Neural progenitor cell (in vitro differentiated cells): ENCODE data around the gene SEPTIN8. TPM values are rescaled to one million over a fixed set of nuclear protein-coding genes. Genes with fewer than 3 reads are reported as not detected.

Source experiments
- DNase-seq: peaks from one replicate; pipeline ENCODE4 v3.0.0-alpha.2; 2016; ENCODE audit warnings: low spot score
- H2AFZ ChIP-seq: fragments of 200-600 bp; sonication (generic); replicated peaks from 2 replicates; pipeline ENCODE4 v1.6.1; 2016; ENCODE audit warnings: antibody characterized with exemption
- H3F3A ChIP-seq: fragments of 200-600 bp; sonication (generic); 2 replicates; pipeline ENCODE4 v1.6.1; 2016; ENCODE audit warnings: antibody characterized with exemption, low read depth
- H3K27ac ChIP-seq: fragments of 200-600 bp; sonication (generic); 2 replicates; pipeline ENCODE4 v1.5.1; 2016; ENCODE audit warnings: mild to moderate bottlenecking
- H3K27me3 ChIP-seq: fragments of 200-600 bp; sonication (generic); 2 replicates; pipeline ENCODE4 v1.6.1; 2016; ENCODE audit warnings: mild to moderate bottlenecking, moderate library complexity
- H3K36me3 ChIP-seq: fragments of 200-600 bp; sonication (generic); 2 replicates; pipeline ENCODE4 v1.5.1; 2016
- H3K4me1 ChIP-seq: fragments of 200-600 bp; sonication (generic); 2 replicates; pipeline ENCODE4 v1.6.1; 2016; ENCODE audit warnings: mixed run types
- H3K4me2 ChIP-seq: fragments of 200-600 bp; sonication (generic); 2 replicates; pipeline ENCODE4 v1.6.1; 2016
- H3K4me3 ChIP-seq: fragments of 200-600 bp; sonication (generic); 2 replicates; pipeline ENCODE4 v1.5.1; 2016
- H3K79me2 ChIP-seq: fragments of 200-600 bp; sonication (generic); 2 replicates; pipeline ENCODE4 v1.6.1; 2016; ENCODE audit warnings: low read depth
- H3K9ac ChIP-seq: fragments of 200-600 bp; sonication (generic); 2 replicates; pipeline ENCODE4 v1.6.1; 2016
- H3K9me3 ChIP-seq: fragments of 200-600 bp; sonication (generic); 2 replicates; pipeline ENCODE4 v1.5.1; 2016; ENCODE audit warnings: low read depth
- H4K20me1 ChIP-seq: fragments of 200-600 bp; sonication (generic); 2 replicates; pipeline ENCODE4 v1.6.1; 2016; ENCODE audit warnings: low read depth
- H3K27ac Mint-ChIP-seq: 3 replicates; pipeline ENCODE4 v1.8.0; 2021; ENCODE audit warnings: mixed read lengths
- H3K27me3 Mint-ChIP-seq: 2 replicates; pipeline ENCODE4 v1.8.0; 2022; ENCODE audit warnings: low read depth, mild to moderate bottlenecking, inconsistent platforms, moderate library complexity, mixed read lengths; ENCODE audit not compliant: insufficient read depth
- H3K36me3 Mint-ChIP-seq: 3 replicates; pipeline ENCODE4 v1.8.0; 2021; ENCODE audit warnings: mixed read lengths
- H3K4me1 Mint-ChIP-seq: 3 replicates; pipeline ENCODE4 v1.8.0; 2021; ENCODE audit warnings: mixed read lengths
- H3K4me3 Mint-ChIP-seq: 3 replicates; pipeline ENCODE4 v1.8.0; 2021; ENCODE audit warnings: mild to moderate bottlenecking, moderate library complexity, mixed read lengths
- H3K9me3 Mint-ChIP-seq: 3 replicates; pipeline ENCODE4 v1.8.0; 2020; ENCODE audit warnings: mixed read lengths
- EZH2 ChIP-seq: fragments of 200-600 bp; sonication (generic); IDR thresholded peaks from 2 replicates; pipeline ENCODE4 v1.6.1; 2017; ENCODE audit warnings: antibody characterized with exemption, mild to moderate bottlenecking, moderate library complexity
- EZH2phosphoT487 ChIP-seq: fragments of 200-600 bp; sonication (generic); IDR thresholded peaks from 2 replicates; pipeline ENCODE4 v1.6.1; 2017; ENCODE audit warnings: antibody characterized with exemption
- total RNA-seq: library from RNA; depleted of rRNA; stranded (reverse); fragments of >200 nt; gene quantifications from 2 replicates; pipeline ENCODE4 v1.2.3, GENCODE V29; 2015; ENCODE audit warnings: low replicate concordance
- TF ChIP-seq, protein P1 (sequence below): fragments of 200-600 bp; sonication (generic); IDR thresholded peaks from 2 replicates; pipeline ENCODE4 v1.5.1; 2017; ENCODE audit warnings: antibody characterized with exemption, mild to moderate bottlenecking

Gene SEPTIN8
- total RNA-seq, 1 donor from 2014 or later = 39.9 TPM

DNA sequence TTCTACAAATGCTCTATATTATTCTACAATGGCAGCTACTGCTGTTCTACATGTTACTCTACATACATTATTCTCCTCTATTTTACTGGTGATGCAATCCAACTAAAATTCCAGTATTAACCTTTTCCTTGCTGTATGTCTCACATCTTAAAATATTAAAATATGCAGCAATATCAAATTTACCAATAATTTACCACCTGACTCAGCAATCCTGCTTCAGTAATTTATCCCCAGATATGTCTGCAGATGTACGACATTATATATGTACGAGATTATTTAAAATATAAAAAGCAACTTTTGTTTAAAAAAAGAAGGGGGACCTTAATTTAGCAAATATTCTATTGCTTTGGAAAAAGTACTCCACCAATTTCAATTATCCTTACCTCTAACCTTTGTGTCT is 51.3 kb downstream of the SEPTIN8 start:
- Histone ChIP-seq H3K4me1 (no peaks in the 10 kb centered on the region), H3K27ac (no peak overlapping the region), H3K4me2 (no peak overlapping the region), H4K20me1 (no peaks in the 10 kb centered on the region), H3K36me3 (peaks cover 14% of the 10 kb centered on the region), H2AFZ (no peak overlapping the region), H3K4me3 (no peak overlapping the region), H3K79me2 (no peaks in the 10 kb centered on the region), H3F3A (no peaks in the 10 kb centered on the region), H3K9ac (no peak overlapping the region), H3K27me3 (no peaks in the 10 kb centered on the region), H3K9me3 (no peaks in the 10 kb centered on the region)
- TF ChIP-seq EZH2 = no peak
- TF ChIP-seq, protein P1, sequence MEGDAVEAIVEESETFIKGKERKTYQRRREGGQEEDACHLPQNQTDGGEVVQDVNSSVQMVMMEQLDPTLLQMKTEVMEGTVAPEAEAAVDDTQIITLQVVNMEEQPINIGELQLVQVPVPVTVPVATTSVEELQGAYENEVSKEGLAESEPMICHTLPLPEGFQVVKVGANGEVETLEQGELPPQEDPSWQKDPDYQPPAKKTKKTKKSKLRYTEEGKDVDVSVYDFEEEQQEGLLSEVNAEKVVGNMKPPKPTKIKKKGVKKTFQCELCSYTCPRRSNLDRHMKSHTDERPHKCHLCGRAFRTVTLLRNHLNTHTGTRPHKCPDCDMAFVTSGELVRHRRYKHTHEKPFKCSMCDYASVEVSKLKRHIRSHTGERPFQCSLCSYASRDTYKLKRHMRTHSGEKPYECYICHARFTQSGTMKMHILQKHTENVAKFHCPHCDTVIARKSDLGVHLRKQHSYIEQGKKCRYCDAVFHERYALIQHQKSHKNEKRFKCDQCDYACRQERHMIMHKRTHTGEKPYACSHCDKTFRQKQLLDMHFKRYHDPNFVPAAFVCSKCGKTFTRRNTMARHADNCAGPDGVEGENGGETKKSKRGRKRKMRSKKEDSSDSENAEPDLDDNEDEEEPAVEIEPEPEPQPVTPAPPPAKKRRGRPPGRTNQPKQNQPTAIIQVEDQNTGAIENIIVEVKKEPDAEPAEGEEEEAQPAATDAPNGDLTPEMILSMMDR = no peak
- no peak for TF ChIP-seq EZH2phosphoT487
- H3K4me1 Mint-ChIP-seq = no peaks in the 10 kb centered on the region
- no peak overlapping the region for H3K27ac Mint-ChIP-seq
- no peaks in the 10 kb centered on the region for H3K9me3 Mint-ChIP-seq
- H3K4me3 Mint-ChIP-seq = no peak overlapping the region
- no peaks in the 10 kb centered on the region for H3K27me3 Mint-ChIP-seq
- H3K36me3 Mint-ChIP-seq = peaks cover 12% of the 10 kb centered on the region
- no peak for DNase-seq

DNA sequence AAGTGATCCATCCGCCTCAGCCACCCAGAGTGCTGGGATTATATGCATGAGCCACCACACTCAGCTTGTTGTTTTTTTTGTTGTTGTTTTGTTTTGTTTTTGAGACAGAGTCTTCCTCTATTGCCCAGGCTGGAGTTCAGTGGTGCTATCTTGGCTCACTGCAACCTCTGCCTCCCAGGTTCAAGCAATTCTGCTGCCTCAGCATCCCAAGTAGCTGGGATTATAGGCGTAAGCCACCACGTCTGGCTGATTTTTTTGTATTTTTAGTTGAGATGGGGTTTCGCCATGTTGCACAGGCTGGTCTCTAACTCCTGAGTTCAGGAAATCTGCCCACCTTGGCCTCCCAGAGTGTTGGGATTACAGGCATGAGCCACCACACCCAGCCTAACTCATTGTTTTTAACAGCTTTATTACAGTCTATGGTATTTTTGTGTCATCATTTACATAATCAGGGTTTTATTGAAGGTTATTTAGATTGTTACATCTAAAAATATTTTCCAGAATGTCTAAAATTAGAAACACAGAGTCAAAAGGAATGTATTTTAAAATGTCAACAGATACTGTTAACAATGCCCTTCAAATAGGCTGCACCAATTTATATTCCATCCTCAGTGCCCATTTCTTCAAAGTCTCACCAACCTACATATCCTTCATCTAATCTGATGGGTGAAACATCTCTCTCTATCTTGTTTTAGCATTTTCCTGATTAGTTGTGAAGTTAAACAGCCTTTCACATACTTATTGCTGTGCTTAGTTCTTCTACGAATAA is 58.3 kb downstream of the SEPTIN8 start:
- H3K27ac Mint-ChIP-seq = no peak overlapping the region
- no peak overlapping the region for H3K4me3 ChIP-seq
- H3K4me2 ChIP-seq = no peak overlapping the region
- H3K4me3 Mint-ChIP-seq = no peak overlapping the region
- peaks cover 3% of the 10 kb centered on the region for H3F3A ChIP-seq
- no peak overlapping the region for H3K9ac ChIP-seq
- H2AFZ ChIP-seq = no peak overlapping the region
- H4K20me1 ChIP-seq = no peaks in the 10 kb centered on the region
- no peaks in the 10 kb centered on the region for H3K9me3 ChIP-seq
- H3K36me3 ChIP-seq = peaks cover 4% of the 10 kb centered on the region
- H3K4me1 ChIP-seq = no peaks in the 10 kb centered on the region
- no peaks in the 10 kb centered on the region for H3K27me3 Mint-ChIP-seq
- TF ChIP-seq EZH2 (no peak), EZH2phosphoT487 (no peak)
- TF ChIP-seq, protein P1 = no peak
- peaks cover 14% of the 10 kb centered on the region for H3K36me3 Mint-ChIP-seq
- no peaks in the 10 kb centered on the region for H3K4me1 Mint-ChIP-seq
- H3K79me2 ChIP-seq = no peaks in the 10 kb centered on the region
- H3K9me3 Mint-ChIP-seq = no peaks in the 10 kb centered on the region
- no peaks in the 10 kb centered on the region for H3K27me3 ChIP-seq
- no peak overlapping the region for H3K27ac ChIP-seq
- no peak for DNase-seq

DNA sequence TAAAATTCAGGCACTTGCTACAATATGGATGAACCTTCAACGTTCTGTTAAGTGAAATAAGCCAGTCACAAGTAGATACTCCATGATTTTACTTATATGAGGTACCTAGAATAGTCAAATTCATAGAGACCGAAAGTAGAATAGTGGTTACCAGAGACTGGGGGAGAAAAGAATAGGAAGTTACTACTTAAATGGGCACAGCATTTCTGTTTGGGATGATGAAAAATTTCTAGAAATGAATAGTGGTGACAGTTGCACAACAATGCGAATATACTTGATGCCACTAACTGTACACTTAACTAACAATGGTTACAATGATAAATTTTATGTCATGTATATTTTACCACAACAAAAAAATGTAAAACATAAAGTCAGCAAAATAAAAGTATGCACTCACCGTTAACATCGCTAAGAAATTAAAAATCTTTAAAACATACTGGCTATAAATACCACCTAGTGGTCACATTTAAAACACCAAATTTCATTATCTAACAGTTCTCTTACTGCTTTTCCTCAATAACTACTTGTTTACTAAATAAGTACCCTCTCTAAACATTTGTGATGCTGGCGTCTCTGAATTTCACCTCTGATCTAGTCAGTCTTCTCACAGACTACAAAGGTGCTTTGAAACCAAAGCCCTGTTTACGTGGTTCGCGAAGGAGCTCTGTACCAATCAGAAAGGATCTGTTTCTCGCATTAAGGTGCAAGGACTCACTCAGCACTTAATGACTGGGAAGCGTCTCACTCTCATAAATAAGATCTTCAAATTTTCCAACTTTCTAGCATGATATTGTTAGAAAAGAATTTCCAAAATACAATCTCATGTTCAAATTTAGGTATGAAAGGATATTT is 62.4 kb downstream of the SEPTIN8 start:
- Histone ChIP-seq H3K79me2 (no peaks in the 10 kb centered on the region), H2AFZ (no peak overlapping the region), H3K4me3 (no peak overlapping the region), H3K9ac (no peak overlapping the region), H4K20me1 (no peaks in the 10 kb centered on the region), H3K27me3 (no peaks in the 10 kb centered on the region), H3K36me3 (peaks cover 4% of the 10 kb centered on the region), H3K4me2 (no peak overlapping the region), H3K27ac (no peak overlapping the region), H3K9me3 (no peaks in the 10 kb centered on the region), H3F3A (peaks cover 3% of the 10 kb centered on the region), H3K4me1 (no peaks in the 10 kb centered on the region)
- TF ChIP-seq, protein P1 = peak; percentile 53
- no peak for TF ChIP-seq EZH2
- TF ChIP-seq EZH2phosphoT487 = no peak
- H3K27me3 Mint-ChIP-seq = no peaks in the 10 kb centered on the region
- DNase-seq = no peak
- peaks cover 10% of the 10 kb centered on the region for H3K36me3 Mint-ChIP-seq
- no peaks in the 10 kb centered on the region for H3K9me3 Mint-ChIP-seq
- no peak overlapping the region for H3K4me3 Mint-ChIP-seq
- H3K4me1 Mint-ChIP-seq = no peaks in the 10 kb centered on the region
- no peak overlapping the region for H3K27ac Mint-ChIP-seq
